Gastrocnemius medialis (tissue), 4 donors: Measurements from ENCODE around the gene NAA25.
"Not testable (repeated sequence)": the region's sequence is repeated elsewhere in the genome, so short reads cannot be mapped to it uniquely, and the experiment has no call there.

Experiments used
- CTCF ChIP-seq, 5 experiments: fragments of 450-650 bp in 3 of 5; fragments of 200-600 bp in 2 of 5; sonication (generic) in 2 of 5; IDR thresholded peaks in 4 of 5; conservative IDR thresholded peaks in 1 of 5; 1 replicate in 4 of 5; 2 replicates in 1 of 5; pipeline ENCODE4 v1.5.1; 2016 to 2019; ENCODE audit warnings: antibody characterized with exemption in 5 of 5, mild to moderate bottlenecking in 3 of 5, moderate library complexity in 3 of 5
- POLR2A ChIP-seq, 2 donors: fragments of 450-650 bp; IDR thresholded peaks; one replicate each; pipeline ENCODE4 v1.6.1; 2017; ENCODE audit warnings: antibody characterized with exemption in 2 of 2, mild to moderate bottlenecking in 2 of 2, moderate library complexity in 2 of 2

- not testable (repeated sequence) for TF ChIP-seq POLR2A (IDR thresholded peaks at IDR 0.05); CTCF (IDR thresholded peaks at IDR 0.05 in 4 of 5, conservative IDR thresholded peaks at IDR 0.05 in 1 of 5)
Observed at GRCh38 chr12:111994211-111995111, 114.1 kb downstream of the NAA25 start.
